Fibroblast of lung (primary cell): Measurements from ENCODE around the gene PDE4D. TPM values are rescaled to one million over a fixed set of nuclear protein-coding genes. Genes with fewer than 3 reads are reported as not detected.

Source experiments
- DNase-seq, 2 donors: peaks; one replicate each; pipeline versions ENCODE4 v3.0.0 to v3.0.0-alpha.2; 2010; ENCODE audit warnings: low read depth in 2 of 2
- H2AFZ ChIP-seq: 2 replicates; pipeline ENCODE4 v1.5.1; 2012; ENCODE audit warnings: low read length, control low read depth, inconsistent platforms
- H3K27ac ChIP-seq: 2 replicates; pipeline ENCODE4 v1.5.1; 2011; ENCODE audit warnings: low read length, control low read depth; ENCODE audit not compliant: insufficient read depth
- H3K27me3 ChIP-seq: 2 replicates; pipeline ENCODE4 v1.5.1; 2011; ENCODE audit warnings: mild to moderate bottlenecking, low read length; ENCODE audit not compliant: control insufficient read depth, insufficient read depth
- H3K36me3 ChIP-seq: 2 replicates; pipeline ENCODE4 v1.5.1; 2011; ENCODE audit warnings: low read length; ENCODE audit not compliant: control insufficient read depth, insufficient read depth
- H3K4me1 ChIP-seq: 2 replicates; pipeline ENCODE4 v1.5.1; 2011; ENCODE audit warnings: low read length; ENCODE audit not compliant: control insufficient read depth, insufficient read depth; ENCODE audit errors: extremely low read depth
- H3K4me2 ChIP-seq: 2 replicates; pipeline ENCODE4 v1.5.1; 2011; ENCODE audit warnings: low read length, control low read depth; ENCODE audit not compliant: insufficient read depth; ENCODE audit errors: extremely low read depth
- H3K4me3 ChIP-seq, 4 experiments: fragments of 200-600 bp in 1 of 4; sonication (generic) in 1 of 4; replicated peaks in 1 of 4; 2 replicates each; pipeline ENCODE4 v1.5.1; 2011 to 2016; ENCODE audit warnings: low read length in 4 of 4, low read depth in 3 of 4, mild to moderate bottlenecking in 3 of 4, control low read depth in 2 of 4, inconsistent platforms in 1 of 4, mixed read lengths in 1 of 4; ENCODE audit not compliant: insufficient read depth in 1 of 4; ENCODE audit errors: control extremely low read depth in 1 of 4
- H3K79me2 ChIP-seq: 2 replicates; pipeline ENCODE4 v1.5.1; 2012; ENCODE audit warnings: mild to moderate bottlenecking, low read length, inconsistent platforms; ENCODE audit not compliant: control insufficient read depth, insufficient read depth
- H3K9ac ChIP-seq: 2 replicates; pipeline ENCODE4 v1.5.1; 2011; ENCODE audit warnings: mild to moderate bottlenecking, low read length, control low read depth; ENCODE audit not compliant: insufficient read depth
- H3K9me3 ChIP-seq: 2 replicates; pipeline ENCODE4 v1.5.1; 2012; ENCODE audit warnings: low read depth, low read length; ENCODE audit not compliant: control insufficient read depth, insufficient read depth
- H4K20me1 ChIP-seq: 2 replicates; pipeline ENCODE4 v1.5.1; 2011; ENCODE audit warnings: low read length; ENCODE audit not compliant: control insufficient read depth, insufficient read depth; ENCODE audit errors: extremely low read depth
- CTCF ChIP-seq, 2 donors: IDR thresholded peaks in 1 of 2; conservative IDR thresholded peaks in 1 of 2; 1 replicate in 1 of 2; 2 replicates in 1 of 2; pipeline ENCODE4 v1.5.1; 2011 to 2012; ENCODE audit warnings: low read length in 2 of 2, control low read depth in 1 of 2, inconsistent platforms in 1 of 2, low read depth in 1 of 2, mild to moderate bottlenecking in 1 of 2
- EZH2 ChIP-seq: IDR thresholded peaks from 2 replicates; pipeline ENCODE4 v1.5.1; 2012; ENCODE audit warnings: low read length, control low read depth, mild to moderate bottlenecking; ENCODE audit errors: missing control alignments
- polyA plus RNA-seq, 2 donors: library from polyadenylated mRNA; depleted of rRNA in 1 of 2; stranded (reverse) in 1 of 2; unstranded in 1 of 2; fragments of >200 nt; gene quantifications; 2 replicates each; pipeline ENCODE4 v1.2.1, GENCODE V29; 2011 to 2012; ENCODE audit warnings: missing spikeins in 1 of 2
- total RNA-seq: library from RNA; depleted of rRNA; stranded (reverse); fragments of >200 nt; gene quantifications from 2 replicates; pipeline ENCODE4 v1.2.1, GENCODE V29; 2014

The PDE4D gene
- total and polyA plus RNA-seq, 2 donors (not counting 1 experiment from before 2014, with no cell fraction given), result 2.1 to 8.3 TPM

DNA sequence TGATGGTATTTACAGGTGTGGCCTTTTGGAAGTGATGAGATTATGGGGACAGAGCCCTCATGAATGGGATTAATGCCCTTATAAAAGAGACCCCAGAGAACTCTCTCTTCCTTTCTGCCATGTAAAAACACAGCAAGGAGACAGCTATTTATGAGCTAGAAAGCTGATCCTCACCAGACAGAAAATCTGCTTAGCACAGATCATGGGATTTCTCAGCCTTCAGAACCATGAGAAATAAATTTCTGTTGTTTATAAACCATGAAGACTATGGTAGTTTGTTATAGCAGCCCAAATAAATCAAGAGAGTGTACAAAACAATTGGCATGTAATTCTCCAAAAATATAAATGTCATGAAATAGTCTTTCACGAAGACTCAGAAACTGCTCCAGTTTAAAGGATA is 211.0 kb downstream of the PDE4D start:
- Histone ChIP-seq H3K36me3 (no peaks in the 10 kb centered on the region), H3K4me2 (no peak overlapping the region), H3K9me3 (no peaks in the 10 kb centered on the region), H3K27ac (no peak overlapping the region), H3K9ac (no peak overlapping the region), H4K20me1 (no peaks in the 10 kb centered on the region), H3K79me2 (no peaks in the 10 kb centered on the region), H3K27me3 (no peaks in the 10 kb centered on the region), H3K4me3 (no peak overlapping the region), H3K4me1 (no peaks in the 10 kb centered on the region), H2AFZ (no peak overlapping the region)
- no peak for DNase-seq
- TF ChIP-seq CTCF (conservative IDR thresholded peaks at IDR 0.05 in 1 of 2, IDR thresholded peaks at IDR 0.05 in 1 of 2; ENCODE audit: low read depth in 1 of 2, low read length in 2 of 2) (no peak), EZH2 (no peak)

- H3K27me3 ChIP-seq, result no peaks in the 10 kb centered on the region
- no peak for DNase-seq
- no peak overlapping the region for H3K9ac ChIP-seq
- H3K36me3 ChIP-seq, result no peaks in the 10 kb centered on the region
- TF ChIP-seq EZH2 (no peak), CTCF (conservative IDR thresholded peaks at IDR 0.05 in 1 of 2, IDR thresholded peaks at IDR 0.05 in 1 of 2; ENCODE audit: low read depth in 1 of 2, low read length in 2 of 2) (no peak)
- no peaks in the 10 kb centered on the region for H3K9me3 ChIP-seq
- H3K4me2 ChIP-seq, result no peak overlapping the region
- H3K27ac ChIP-seq, result no peak overlapping the region
- no peak overlapping the region for H2AFZ ChIP-seq
- H3K4me3 ChIP-seq, result no peak overlapping the region
- no peaks in the 10 kb centered on the region for H3K79me2 ChIP-seq
- no peaks in the 10 kb centered on the region for H4K20me1 ChIP-seq
- no peaks in the 10 kb centered on the region for H3K4me1 ChIP-seq
These were observed 214.6 kb downstream of the PDE4D start for GRCh38 chr5:59678943-59679342.

DNA sequence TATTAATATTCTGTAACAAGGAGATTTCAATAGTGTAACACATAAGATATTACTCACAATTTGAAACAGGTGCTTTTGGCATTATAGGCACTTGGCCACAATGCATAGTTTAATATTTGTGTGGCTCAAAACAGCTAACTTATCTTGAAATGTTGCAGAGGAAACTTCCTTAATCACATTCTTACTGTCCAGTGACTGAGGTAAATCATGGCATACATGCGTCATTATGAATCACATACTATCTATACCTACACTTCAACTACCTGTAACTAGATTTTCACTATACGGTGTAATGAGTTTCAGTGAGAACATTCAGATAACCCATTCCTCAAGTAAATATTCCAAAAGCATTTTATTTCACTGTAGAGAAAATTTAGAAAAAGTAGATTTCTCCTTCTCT is 218.8 kb downstream of the PDE4D start:
- Histone ChIP-seq H2AFZ (no peak overlapping the region), H3K9me3 (no peaks in the 10 kb centered on the region), H3K36me3 (no peaks in the 10 kb centered on the region), H3K27me3 (no peaks in the 10 kb centered on the region), H4K20me1 (no peaks in the 10 kb centered on the region), H3K79me2 (no peaks in the 10 kb centered on the region), H3K4me2 (no peak overlapping the region), H3K4me3 (no peak overlapping the region), H3K9ac (no peak overlapping the region), H3K27ac (no peak overlapping the region), H3K4me1 (no peaks in the 10 kb centered on the region)
- TF ChIP-seq CTCF (conservative IDR thresholded peaks at IDR 0.05 in 1 of 2, IDR thresholded peaks at IDR 0.05 in 1 of 2; ENCODE audit: low read depth in 1 of 2, low read length in 2 of 2) (no peak), EZH2 (no peak)
- DNase-seq, result no peak
